WTC11 (cell line): ENCODE results near the gene KIF14. TPM values are rescaled to one million over a fixed set of nuclear protein-coding genes. Genes with fewer than 3 reads are reported as not detected.
"Not testable (repeated sequence)": the region's sequence is repeated elsewhere in the genome, so short reads cannot be mapped to it uniquely, and the experiment has no call there.

Experiments
- ATAC-seq: fragments of 200-7000 bp; cut with Tn5 transposase; 2 replicates; pipeline ENCODE4 v1.10.0; 2021; ENCODE audit warnings: mild to moderate bottlenecking, moderate library complexity
- CTCF ChIA-PET: fragments of 300-600 bp; sonication (Branson Sonifier 250); formaldehyde crosslinking; loops from one replicate; lab custom pipeline; 2021; ENCODE audit warnings: antibody characterized with exemption; lab: Charles Lee
- POLR2A ChIA-PET: fragments of 350-600 bp; sonication (Branson Sonifier 250); formaldehyde crosslinking; loops from one replicate; lab custom pipeline; 2021; ENCODE audit warnings: antibody characterized with exemption; lab: Charles Lee
- DNase-seq: peaks from one replicate; pipeline ENCODE4 v3.0.0; 2021; ENCODE audit warnings: low spot score
- H3K27ac Mint-ChIP-seq: 2 replicates; pipeline ENCODE4 v1.8.0; 2021; ENCODE audit warnings: mixed read lengths
- H3K27me3 Mint-ChIP-seq: 2 replicates; pipeline ENCODE4 v1.8.0; 2021; ENCODE audit warnings: low read depth, mild to moderate bottlenecking, moderate library complexity, mixed read lengths
- H3K36me3 Mint-ChIP-seq: 2 replicates; pipeline ENCODE4 v1.8.0; 2021; ENCODE audit warnings: mixed read lengths
- H3K4me1 Mint-ChIP-seq: 2 replicates; pipeline ENCODE4 v1.8.0; 2022; ENCODE audit warnings: mixed read lengths
- H3K4me3 Mint-ChIP-seq: 2 replicates; pipeline ENCODE4 v1.8.0; 2021; ENCODE audit warnings: mild to moderate bottlenecking, moderate library complexity, mixed read lengths
- H3K9me3 Mint-ChIP-seq: 2 replicates; pipeline ENCODE4 v1.8.0; 2021; ENCODE audit warnings: mixed read lengths
- CREM ChIP-seq: sonication (generic); formaldehyde crosslinking; IDR thresholded peaks from 2 replicates; pipeline ENCODE4 v1.8.1; 2022; ENCODE audit warnings: mild to moderate bottlenecking, missing genetic modification reagents, moderate library complexity
- ELF4 ChIP-seq: sonication (generic); formaldehyde crosslinking; IDR thresholded peaks from 2 replicates; pipeline ENCODE4 v1.8.1; 2022; ENCODE audit warnings: low read depth, mild to moderate bottlenecking, moderate library complexity, missing genetic modification reagents
- EMX1 ChIP-seq: fragments of 250-450 bp; sonication (Bioruptor Pico); IDR thresholded peaks from 2 replicates; pipeline ENCODE4 v1.8.0; 2021; ENCODE audit warnings: mild to moderate bottlenecking
- FOXJ3 ChIP-seq: sonication (generic); formaldehyde crosslinking; IDR thresholded peaks from 2 replicates; pipeline ENCODE4 v1.9.0; 2021; ENCODE audit warnings: missing genetic modification reagents, mild to moderate bottlenecking, borderline replicate concordance
- GRHL2 ChIP-seq: fragments of 250-450 bp; sonication (Bioruptor Pico); IDR thresholded peaks from 2 replicates; pipeline ENCODE4 v1.8.0; 2022; ENCODE audit warnings: mild to moderate bottlenecking, moderate library complexity; ENCODE audit not compliant: insufficient replicate concordance, severe bottlenecking
- HMGA2 ChIP-seq: fragments of 250-450 bp; sonication (Bioruptor Pico); IDR thresholded peaks from 2 replicates; pipeline ENCODE4 v1.4.0; 2021; ENCODE audit warnings: mild to moderate bottlenecking, moderate library complexity
- HMGXB4 ChIP-seq: sonication (generic); formaldehyde crosslinking; IDR thresholded peaks from 2 replicates; pipeline ENCODE4 v1.8.1; 2023; ENCODE audit warnings: mild to moderate bottlenecking, moderate library complexity, missing genetic modification reagents
- KAT7 ChIP-seq: sonication (generic); formaldehyde crosslinking; IDR thresholded peaks from 2 replicates; pipeline ENCODE4 v1.8.1; 2023; ENCODE audit warnings: missing genetic modification reagents, mild to moderate bottlenecking, borderline replicate concordance
- NFYB ChIP-seq: sonication (generic); formaldehyde crosslinking; conservative IDR thresholded peaks from 2 replicates; pipeline ENCODE4 v1.8.0; 2022; ENCODE audit warnings: low read depth, missing genetic modification reagents
- OVOL2 ChIP-seq: fragments of 250-450 bp; sonication (Bioruptor Pico); IDR thresholded peaks from 2 replicates; pipeline ENCODE4 v1.9.0; 2021; ENCODE audit warnings: mild to moderate bottlenecking, borderline replicate concordance
- ZBTB21 ChIP-seq: sonication (generic); formaldehyde crosslinking; IDR thresholded peaks from 2 replicates; pipeline ENCODE4 v1.8.1; 2023; ENCODE audit warnings: mild to moderate bottlenecking, missing genetic modification reagents, borderline replicate concordance
- ZBTB43 ChIP-seq: sonication (generic); formaldehyde crosslinking; IDR thresholded peaks from 2 replicates; pipeline ENCODE4 v1.8.1; 2023; ENCODE audit warnings: mild to moderate bottlenecking, missing genetic modification reagents
- ZNF138 ChIP-seq: sonication (generic); formaldehyde crosslinking; conservative IDR thresholded peaks from 2 replicates; pipeline ENCODE4 v1.8.1; 2022; ENCODE audit warnings: mild to moderate bottlenecking, moderate library complexity, missing genetic modification reagents
- ZSCAN18 ChIP-seq: fragments of 250-450 bp; sonication (Bioruptor Pico); IDR thresholded peaks from 2 replicates; pipeline ENCODE4 v2.1.2; 2022; ENCODE audit warnings: mild to moderate bottlenecking, moderate library complexity
- total RNA-seq: library from RNA; stranded (reverse); gene quantifications from 3 replicates; pipeline ENCODE4 v1.2.3, GENCODE V29; 2021
- TF ChIP-seq, protein P1 (sequence below): sonication (generic); formaldehyde crosslinking; IDR thresholded peaks from 2 replicates; pipeline ENCODE4 v1.8.0; 2023; ENCODE audit warnings: missing genetic modification reagents, mild to moderate bottlenecking, borderline replicate concordance

KIF14 gene
- total RNA-seq, 1 experiment from 2014 or later, result 24.4 TPM

DNA sequence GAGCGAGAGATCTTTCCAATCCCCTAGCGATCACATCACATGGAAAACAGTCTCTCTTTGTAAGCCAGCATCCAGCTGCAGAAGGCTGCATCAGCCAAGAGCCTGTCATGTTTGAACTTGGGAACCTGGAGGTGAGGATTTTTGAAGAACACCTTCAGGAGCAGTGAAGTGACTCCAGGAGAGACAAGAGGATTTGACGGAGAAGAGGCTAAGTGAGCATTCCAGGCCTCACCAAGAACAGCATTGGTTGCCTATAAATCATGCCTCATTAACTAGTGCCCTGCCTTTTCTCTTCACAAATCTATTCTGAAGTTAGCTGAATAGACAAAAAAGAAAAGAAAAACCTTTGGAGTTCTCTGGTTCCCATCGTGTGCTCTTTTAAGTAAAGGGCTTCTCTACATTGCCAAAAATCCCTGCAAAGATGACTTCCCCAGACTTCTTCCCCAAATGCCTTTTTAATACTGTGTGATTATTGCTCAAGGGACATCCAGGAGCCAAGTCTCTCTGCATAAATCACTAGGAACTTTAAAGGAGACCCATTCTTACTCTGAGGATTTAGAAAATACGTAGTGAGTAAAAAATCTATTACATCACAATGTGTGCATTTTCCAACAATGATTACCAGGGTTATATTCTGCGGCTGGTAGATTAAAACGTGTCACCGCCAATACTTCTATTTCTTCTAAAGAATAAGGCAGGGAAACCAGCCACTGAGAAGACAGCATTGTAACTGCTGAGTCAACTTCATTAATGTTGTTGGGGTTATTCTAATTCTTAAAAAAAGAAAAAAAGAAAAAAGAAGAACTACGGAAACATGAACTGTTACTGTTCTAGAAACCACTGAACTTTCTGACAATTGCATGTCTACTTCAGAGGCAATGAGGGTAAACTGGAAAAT lies 95.2 kb downstream of the KIF14 start:
- H3K4me3 Mint-ChIP-seq, result no peak overlapping the region
- peaks cover 13% of the 10 kb centered on the region for H3K4me1 Mint-ChIP-seq
- ChIA-PET POLR2A (no interaction called here), CTCF (interaction anchor here (0.9 kb wide), 1 partner anchor 285 kb away, joined by 3 read pairs; no protein-coding TSS in a partner anchor)
- no peaks in the 10 kb centered on the region for H3K36me3 Mint-ChIP-seq
- no peaks in the 10 kb centered on the region for H3K9me3 Mint-ChIP-seq
- no peak for DNase-seq
- H3K27me3 Mint-ChIP-seq, result no peaks in the 10 kb centered on the region
- no peak overlapping the region for H3K27ac Mint-ChIP-seq
- TF ChIP-seq OVOL2 (CRISPR knock-in tag), result no peak
- TF ChIP-seq ZNF138 (CRISPR knock-in tag), result no peak
- TF ChIP-seq, protein P1, sequence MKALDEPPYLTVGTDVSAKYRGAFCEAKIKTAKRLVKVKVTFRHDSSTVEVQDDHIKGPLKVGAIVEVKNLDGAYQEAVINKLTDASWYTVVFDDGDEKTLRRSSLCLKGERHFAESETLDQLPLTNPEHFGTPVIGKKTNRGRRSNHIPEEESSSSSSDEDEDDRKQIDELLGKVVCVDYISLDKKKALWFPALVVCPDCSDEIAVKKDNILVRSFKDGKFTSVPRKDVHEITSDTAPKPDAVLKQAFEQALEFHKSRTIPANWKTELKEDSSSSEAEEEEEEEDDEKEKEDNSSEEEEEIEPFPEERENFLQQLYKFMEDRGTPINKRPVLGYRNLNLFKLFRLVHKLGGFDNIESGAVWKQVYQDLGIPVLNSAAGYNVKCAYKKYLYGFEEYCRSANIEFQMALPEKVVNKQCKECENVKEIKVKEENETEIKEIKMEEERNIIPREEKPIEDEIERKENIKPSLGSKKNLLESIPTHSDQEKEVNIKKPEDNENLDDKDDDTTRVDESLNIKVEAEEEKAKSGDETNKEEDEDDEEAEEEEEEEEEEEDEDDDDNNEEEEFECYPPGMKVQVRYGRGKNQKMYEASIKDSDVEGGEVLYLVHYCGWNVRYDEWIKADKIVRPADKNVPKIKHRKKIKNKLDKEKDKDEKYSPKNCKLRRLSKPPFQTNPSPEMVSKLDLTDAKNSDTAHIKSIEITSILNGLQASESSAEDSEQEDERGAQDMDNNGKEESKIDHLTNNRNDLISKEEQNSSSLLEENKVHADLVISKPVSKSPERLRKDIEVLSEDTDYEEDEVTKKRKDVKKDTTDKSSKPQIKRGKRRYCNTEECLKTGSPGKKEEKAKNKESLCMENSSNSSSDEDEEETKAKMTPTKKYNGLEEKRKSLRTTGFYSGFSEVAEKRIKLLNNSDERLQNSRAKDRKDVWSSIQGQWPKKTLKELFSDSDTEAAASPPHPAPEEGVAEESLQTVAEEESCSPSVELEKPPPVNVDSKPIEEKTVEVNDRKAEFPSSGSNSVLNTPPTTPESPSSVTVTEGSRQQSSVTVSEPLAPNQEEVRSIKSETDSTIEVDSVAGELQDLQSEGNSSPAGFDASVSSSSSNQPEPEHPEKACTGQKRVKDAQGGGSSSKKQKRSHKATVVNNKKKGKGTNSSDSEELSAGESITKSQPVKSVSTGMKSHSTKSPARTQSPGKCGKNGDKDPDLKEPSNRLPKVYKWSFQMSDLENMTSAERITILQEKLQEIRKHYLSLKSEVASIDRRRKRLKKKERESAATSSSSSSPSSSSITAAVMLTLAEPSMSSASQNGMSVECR (CRISPR knock-in tag), result no peak
- TF ChIP-seq NFYB, result no peak
- TF ChIP-seq HMGA2, result no peak
- no peak for TF ChIP-seq EMX1 (CRISPR knock-in tag)
- TF ChIP-seq ZBTB43 (CRISPR knock-in tag), result no peak
- no peak for TF ChIP-seq KAT7
- no peak for TF ChIP-seq ZSCAN18 (CRISPR knock-in tag)
- no peak for TF ChIP-seq GRHL2 (CRISPR knock-in tag)
- TF ChIP-seq ELF4 (CRISPR knock-in tag), result no peak
- no peak for TF ChIP-seq FOXJ3
- no peak for TF ChIP-seq CREM (CRISPR knock-in tag)
- TF ChIP-seq HMGXB4 (CRISPR knock-in tag), result no peak
- TF ChIP-seq ZBTB21 (CRISPR knock-in tag), result no peak
- ATAC-seq, result no peak

GRCh38 chr1:200524551-200524950 lies 96.0 kb downstream of the KIF14 start:
- H3K27ac Mint-ChIP-seq, result not testable (repeated sequence)

More at GRCh38 chr1:200524551-200524950, 96.0 kb downstream of the KIF14 start:
- not testable (repeated sequence) for H3K9me3 Mint-ChIP-seq, H3K4me3 Mint-ChIP-seq, H3K27me3 Mint-ChIP-seq, H3K4me1 Mint-ChIP-seq, H3K36me3 Mint-ChIP-seq, DNase-seq, ATAC-seq
- ChIA-PET CTCF (interaction anchor here (0.7 to 1.1 kb wide), 4 partner anchors 13 to 284 kb away, joined by 3 to 5 read pairs (median 4); no protein-coding TSS in a partner anchor), POLR2A (interaction anchor here (0.6 kb wide), 1 partner anchor 574 kb away, joined by 14 read pairs; no protein-coding TSS in a partner anchor)
